OCI-LY1 (cell line): ENCODE measurements around the gene ALDOA.

Source experiments
- CTCF ChIP-seq: fragments of 200-600 bp; sonication (generic), shearing (Covaris generic); IDR thresholded peaks from 2 replicates; pipeline ENCODE4 v1.5.1; 2017; ENCODE audit warnings: mild to moderate bottlenecking, antibody characterized with exemption, low read length, moderate library complexity, mixed read lengths
- EZH2 ChIP-seq: fragments of 200-600 bp; sonication (generic), shearing (Covaris generic); IDR thresholded peaks from 2 replicates; pipeline ENCODE4 v1.8.0; 2017; ENCODE audit warnings: borderline replicate concordance, mixed run types, mild to moderate bottlenecking, antibody characterized with exemption, low read length, moderate library complexity, mixed read lengths

GRCh38 chr16:30092373-30093010, 26.9 kb downstream of the ALDOA start:
- TF ChIP-seq CTCF (peak; percentile 93), EZH2 (no peak)
